Vagina (tissue), 2 donors: ENCODE measurements around the gene TSPAN4.

ENCODE experiments used
- POLR2A ChIP-seq, 2 donors: fragments of 450-650 bp; IDR thresholded peaks; one replicate each; pipeline ENCODE4 v1.6.1; 2017; ENCODE audit warnings: antibody characterized with exemption in 2 of 2, mild to moderate bottlenecking in 2 of 2, moderate library complexity in 2 of 2
- TF ChIP-seq, protein P1 (sequence below), 3 experiments: fragments of 450-650 bp in 2 of 3; fragments of 200-600 bp in 1 of 3; sonication (generic) in 1 of 3; IDR thresholded peaks; one replicate each; pipeline ENCODE4 v1.5.1; 2017 to 2019; ENCODE audit warnings: antibody characterized with exemption in 3 of 3, mild to moderate bottlenecking in 2 of 3, moderate library complexity in 2 of 3

DNA sequence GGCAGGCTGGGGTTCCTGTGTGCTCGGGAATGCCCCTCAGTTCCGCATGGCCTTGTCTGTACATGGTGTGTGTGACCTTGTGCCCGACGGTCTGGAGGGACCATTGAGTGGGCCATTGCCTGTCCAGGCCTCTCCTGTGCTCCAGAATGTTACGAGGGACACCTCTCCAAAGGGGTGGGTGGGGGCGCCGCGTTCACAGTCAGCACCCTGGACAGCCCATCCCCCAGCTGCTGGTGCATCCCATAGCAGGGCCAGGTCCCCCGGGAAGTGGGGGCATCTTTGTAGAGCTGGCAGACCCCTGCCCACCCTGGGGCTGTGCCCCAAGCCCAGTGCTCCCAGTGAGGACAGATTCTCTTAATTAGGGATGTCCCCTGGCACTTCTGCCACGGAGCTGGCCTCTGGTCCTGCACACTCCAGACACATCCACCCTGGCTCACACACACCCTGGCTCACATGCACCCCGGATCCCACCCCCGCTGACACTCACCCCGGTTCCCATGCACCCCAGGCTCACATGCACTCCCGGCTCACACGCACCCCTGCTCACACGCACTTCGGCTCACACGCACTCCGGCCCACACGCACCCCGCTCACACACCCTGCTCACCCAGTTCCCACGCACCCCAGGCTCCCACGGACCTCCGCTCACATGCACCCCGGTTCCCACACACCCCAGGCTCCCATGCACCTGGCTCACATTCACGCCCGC lies 15.6 kb downstream of the TSPAN4 start:
- TF ChIP-seq, protein P1, sequence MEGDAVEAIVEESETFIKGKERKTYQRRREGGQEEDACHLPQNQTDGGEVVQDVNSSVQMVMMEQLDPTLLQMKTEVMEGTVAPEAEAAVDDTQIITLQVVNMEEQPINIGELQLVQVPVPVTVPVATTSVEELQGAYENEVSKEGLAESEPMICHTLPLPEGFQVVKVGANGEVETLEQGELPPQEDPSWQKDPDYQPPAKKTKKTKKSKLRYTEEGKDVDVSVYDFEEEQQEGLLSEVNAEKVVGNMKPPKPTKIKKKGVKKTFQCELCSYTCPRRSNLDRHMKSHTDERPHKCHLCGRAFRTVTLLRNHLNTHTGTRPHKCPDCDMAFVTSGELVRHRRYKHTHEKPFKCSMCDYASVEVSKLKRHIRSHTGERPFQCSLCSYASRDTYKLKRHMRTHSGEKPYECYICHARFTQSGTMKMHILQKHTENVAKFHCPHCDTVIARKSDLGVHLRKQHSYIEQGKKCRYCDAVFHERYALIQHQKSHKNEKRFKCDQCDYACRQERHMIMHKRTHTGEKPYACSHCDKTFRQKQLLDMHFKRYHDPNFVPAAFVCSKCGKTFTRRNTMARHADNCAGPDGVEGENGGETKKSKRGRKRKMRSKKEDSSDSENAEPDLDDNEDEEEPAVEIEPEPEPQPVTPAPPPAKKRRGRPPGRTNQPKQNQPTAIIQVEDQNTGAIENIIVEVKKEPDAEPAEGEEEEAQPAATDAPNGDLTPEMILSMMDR (IDR thresholded peaks at IDR 0.05), result no peak
- TF ChIP-seq POLR2A (IDR thresholded peaks at IDR 0.05), result no peak
